DOHH2 (cell line): ENCODE data around the gene COL25A1.

Source experiments
- H3F3A ChIP-seq: fragments of 200-600 bp; sonication (generic), shearing (Covaris generic); 2 replicates; pipeline ENCODE4 v1.6.0; 2016; ENCODE audit warnings: antibody characterized with exemption, mild to moderate bottlenecking; ENCODE audit not compliant: control insufficient read depth, insufficient read depth
- H3K27ac ChIP-seq: fragments of 200-600 bp; sonication (generic); 2 replicates; pipeline ENCODE4 v1.5.1; 2014; ENCODE audit warnings: low read depth, mild to moderate bottlenecking, low read length, moderate library complexity
- H3K27me3 ChIP-seq: fragments of 200-600 bp; sonication (generic); 2 replicates; pipeline ENCODE4 v1.6.1; 2014; ENCODE audit warnings: mild to moderate bottlenecking, low read length, mixed read lengths; ENCODE audit not compliant: control insufficient read depth
- H3K36me3 ChIP-seq: fragments of 200-600 bp; sonication (generic); 2 replicates; pipeline ENCODE4 v1.6.1; 2014; ENCODE audit warnings: mild to moderate bottlenecking, low read length, moderate library complexity, mixed read lengths; ENCODE audit not compliant: control insufficient read depth
- H3K4me1 ChIP-seq: fragments of 200-600 bp; sonication (generic); 2 replicates; pipeline ENCODE4 v1.6.1; 2014; ENCODE audit warnings: mild to moderate bottlenecking, low read length, mixed read lengths; ENCODE audit not compliant: control insufficient read depth
- H3K4me2 ChIP-seq: fragments of 200-600 bp; sonication (generic); 2 replicates; pipeline ENCODE4 v1.6.0; 2014; ENCODE audit warnings: mild to moderate bottlenecking, low read length, moderate library complexity
- H3K4me3 ChIP-seq: fragments of 200-600 bp; sonication (generic); 2 replicates; pipeline ENCODE4 v1.5.1; 2014; ENCODE audit warnings: mild to moderate bottlenecking, low read length, mixed read lengths
- H3K79me2 ChIP-seq: fragments of 200-600 bp; sonication (generic); 2 replicates; pipeline ENCODE4 v1.6.1; 2014; ENCODE audit warnings: mild to moderate bottlenecking, low read length, mixed read lengths; ENCODE audit not compliant: control insufficient read depth
- H3K9me2 ChIP-seq: fragments of 200-600 bp; sonication (generic); replicated peaks from 2 replicates; pipeline ENCODE4 v1.6.1; 2014; ENCODE audit warnings: mild to moderate bottlenecking, low read length, mixed read lengths; ENCODE audit not compliant: control insufficient read depth
- H3K9me3 ChIP-seq: fragments of 200-600 bp; sonication (generic); 2 replicates; pipeline ENCODE4 v1.6.1; 2014; ENCODE audit warnings: antibody characterized with exemption, low read length, mixed read lengths; ENCODE audit not compliant: control insufficient read depth, insufficient read depth
- H4K20me1 ChIP-seq: fragments of 200-600 bp; sonication (generic); 2 replicates; pipeline ENCODE4 v1.6.0; 2014; ENCODE audit warnings: low read depth, mild to moderate bottlenecking, antibody characterized with exemption, low read length, moderate library complexity; ENCODE audit not compliant: control insufficient read depth, insufficient read depth
- EZH2phosphoT487 ChIP-seq: fragments of 200-600 bp; sonication (generic); IDR thresholded peaks from 2 replicates; pipeline ENCODE4 v1.6.1; 2017; ENCODE audit warnings: borderline replicate concordance, mild to moderate bottlenecking, antibody characterized with exemption, low read length, moderate library complexity, mixed read lengths
- TF ChIP-seq, protein P1 (sequence below): fragments of 200-600 bp; sonication (generic); IDR thresholded peaks from one replicate; pipeline ENCODE4 v1.5.1; 2014; ENCODE audit warnings: antibody characterized with exemption, mild to moderate bottlenecking, low read depth, low read length; ENCODE audit not compliant: poor library complexity, severe bottlenecking

The COL25A1 gene

DNA sequence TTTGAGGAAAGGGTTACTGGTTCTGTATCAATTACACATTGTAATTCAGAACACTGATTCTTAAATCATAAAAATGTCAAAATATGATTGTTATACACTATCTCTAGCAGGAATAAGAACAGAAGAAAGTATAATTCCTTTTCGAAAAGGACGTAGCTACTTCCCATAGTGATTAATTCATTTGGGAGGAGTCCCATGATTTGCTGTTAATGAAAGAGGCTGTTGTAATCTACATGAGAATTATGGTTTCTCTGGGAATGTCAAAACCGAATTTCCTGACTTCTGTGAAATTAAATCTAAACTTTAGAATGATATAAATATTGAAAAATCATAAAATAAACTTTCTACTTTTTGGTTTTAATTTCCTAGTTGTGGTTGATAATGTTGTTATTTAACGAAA, 348.5 kb downstream of the COL25A1 start:
- no peaks in the 10 kb centered on the region for H3K27me3 ChIP-seq
- no peak overlapping the region for H3K27ac ChIP-seq
- H3K4me2 ChIP-seq: no peak overlapping the region
- no peaks in the 10 kb centered on the region for H3K36me3 ChIP-seq
- H3K79me2 ChIP-seq: no peaks in the 10 kb centered on the region
- no peaks in the 10 kb centered on the region for H3K4me1 ChIP-seq
- H3F3A ChIP-seq: no peaks in the 10 kb centered on the region
- no peaks in the 10 kb centered on the region for H3K9me3 ChIP-seq
- no peak for TF ChIP-seq EZH2phosphoT487
- TF ChIP-seq, protein P1, sequence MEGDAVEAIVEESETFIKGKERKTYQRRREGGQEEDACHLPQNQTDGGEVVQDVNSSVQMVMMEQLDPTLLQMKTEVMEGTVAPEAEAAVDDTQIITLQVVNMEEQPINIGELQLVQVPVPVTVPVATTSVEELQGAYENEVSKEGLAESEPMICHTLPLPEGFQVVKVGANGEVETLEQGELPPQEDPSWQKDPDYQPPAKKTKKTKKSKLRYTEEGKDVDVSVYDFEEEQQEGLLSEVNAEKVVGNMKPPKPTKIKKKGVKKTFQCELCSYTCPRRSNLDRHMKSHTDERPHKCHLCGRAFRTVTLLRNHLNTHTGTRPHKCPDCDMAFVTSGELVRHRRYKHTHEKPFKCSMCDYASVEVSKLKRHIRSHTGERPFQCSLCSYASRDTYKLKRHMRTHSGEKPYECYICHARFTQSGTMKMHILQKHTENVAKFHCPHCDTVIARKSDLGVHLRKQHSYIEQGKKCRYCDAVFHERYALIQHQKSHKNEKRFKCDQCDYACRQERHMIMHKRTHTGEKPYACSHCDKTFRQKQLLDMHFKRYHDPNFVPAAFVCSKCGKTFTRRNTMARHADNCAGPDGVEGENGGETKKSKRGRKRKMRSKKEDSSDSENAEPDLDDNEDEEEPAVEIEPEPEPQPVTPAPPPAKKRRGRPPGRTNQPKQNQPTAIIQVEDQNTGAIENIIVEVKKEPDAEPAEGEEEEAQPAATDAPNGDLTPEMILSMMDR: no peak
- H3K4me3 ChIP-seq: no peak overlapping the region
- no peaks in the 10 kb centered on the region for H3K9me2 ChIP-seq
- H4K20me1 ChIP-seq: no peaks in the 10 kb centered on the region

DNA sequence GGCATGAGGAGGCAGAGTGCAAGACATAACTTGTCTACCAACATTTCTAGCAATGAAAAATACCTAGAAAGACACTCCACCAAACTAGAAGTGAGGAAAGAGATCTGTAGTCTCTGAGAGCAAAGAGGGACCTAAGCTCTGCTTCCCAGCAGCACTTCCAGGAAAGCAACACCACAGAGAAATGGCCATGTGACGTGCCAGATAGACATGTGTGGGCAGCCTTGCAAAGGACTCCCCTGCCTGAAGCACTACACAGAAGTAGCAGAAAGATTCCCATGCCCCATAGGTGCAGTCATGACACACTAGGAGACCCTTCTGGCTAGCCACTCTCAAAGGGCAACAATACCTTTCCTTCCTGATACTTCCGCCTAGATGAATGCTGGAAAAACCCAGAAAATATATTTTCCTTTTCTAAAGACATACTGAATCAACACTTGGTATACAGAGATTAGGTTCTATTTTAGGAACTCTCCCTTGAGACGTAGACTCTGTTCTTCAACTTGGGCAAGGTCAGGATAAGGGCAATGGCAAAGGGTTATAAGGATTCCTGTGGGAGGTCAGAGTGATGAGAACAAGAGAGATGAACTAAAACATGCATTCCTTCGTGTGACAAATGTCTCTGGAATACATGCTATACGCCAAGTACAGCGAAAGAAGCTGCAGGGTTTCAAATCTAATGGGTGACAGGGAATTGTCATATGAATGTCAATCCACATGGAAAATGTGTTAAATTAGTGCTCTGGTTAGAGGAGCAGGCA, 352.1 kb downstream of the COL25A1 start:
- no peak overlapping the region for H3K4me2 ChIP-seq
- H3K4me3 ChIP-seq: no peak overlapping the region
- H4K20me1 ChIP-seq: no peaks in the 10 kb centered on the region
- no peaks in the 10 kb centered on the region for H3K27me3 ChIP-seq
- no peaks in the 10 kb centered on the region for H3K36me3 ChIP-seq
- no peaks in the 10 kb centered on the region for H3K9me3 ChIP-seq
- H3K4me1 ChIP-seq: no peaks in the 10 kb centered on the region
- no peaks in the 10 kb centered on the region for H3K79me2 ChIP-seq
- no peak overlapping the region for H3K27ac ChIP-seq
- H3F3A ChIP-seq: no peaks in the 10 kb centered on the region
- TF ChIP-seq, protein P1: no peak
- no peak for TF ChIP-seq EZH2phosphoT487
- no peaks in the 10 kb centered on the region for H3K9me2 ChIP-seq

DNA sequence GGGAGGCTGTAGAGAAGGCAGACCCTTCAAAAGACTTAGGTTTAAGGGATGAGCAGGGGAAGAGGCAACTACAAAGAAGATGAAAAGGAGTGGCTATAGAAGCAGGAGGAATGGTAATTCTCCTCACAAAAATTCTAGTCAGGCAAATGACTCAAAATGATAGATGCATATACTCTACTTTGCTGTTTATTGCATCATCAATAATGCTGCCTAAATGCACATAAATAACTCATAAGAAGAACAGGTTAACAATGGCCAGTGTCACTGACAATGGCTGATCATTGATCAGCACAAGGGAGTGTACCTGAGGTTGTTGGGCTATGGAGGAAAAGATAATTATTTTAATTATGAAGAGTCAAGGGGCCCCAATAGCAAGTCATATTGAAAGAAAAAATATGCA, 354.9 kb downstream of the COL25A1 start:
- Histone ChIP-seq H3K27me3 (no peaks in the 10 kb centered on the region), H4K20me1 (no peaks in the 10 kb centered on the region), H3K4me1 (no peaks in the 10 kb centered on the region), H3K79me2 (no peaks in the 10 kb centered on the region), H3K4me2 (no peak overlapping the region), H3K27ac (no peak overlapping the region), H3K36me3 (no peaks in the 10 kb centered on the region), H3K4me3 (no peak overlapping the region), H3F3A (no peaks in the 10 kb centered on the region), H3K9me2 (no peaks in the 10 kb centered on the region), H3K9me3 (no peaks in the 10 kb centered on the region)
- no peak for TF ChIP-seq EZH2phosphoT487
- TF ChIP-seq, protein P1: no peak
